CD8-positive, alpha-beta memory T cell (primary cell): ENCODE results near the gene ITGBL1. TPM values are rescaled to one million over a fixed set of nuclear protein-coding genes. Genes with fewer than 3 reads are reported as not detected.

ENCODE experiments used
- CTCF ChIA-PET: fragments of 350-600 bp; sonication (Branson Sonifier 250); formaldehyde crosslinking; loops from one replicate; lab custom pipeline; 2021; ENCODE audit warnings: antibody characterized with exemption; lab: Charles Lee
- POLR2A ChIA-PET: fragments of 350-600 bp; sonication (Branson Sonifier 250); formaldehyde crosslinking; loops from one replicate; lab custom pipeline; 2021; ENCODE audit warnings: antibody characterized with exemption; lab: Charles Lee
- DNase-seq, 5 donors: peaks; one replicate each; pipeline versions ENCODE4 v3.0.0 to v3.0.0-alpha.2; 2020 to 2022; ENCODE audit warnings: mixed read lengths in 1 of 5
- H3K27ac ChIP-seq: one replicate; pipeline ENCODE4 v1.7.0; 2013; ENCODE audit warnings: low read depth, mild to moderate bottlenecking, low read length, moderate library complexity
- H3K27me3 ChIP-seq: 2 replicates; pipeline ENCODE4 v1.7.0; 2013; ENCODE audit warnings: low read length, mild to moderate bottlenecking; ENCODE audit not compliant: insufficient read depth, poor library complexity, severe bottlenecking
- H3K36me3 ChIP-seq: 2 replicates; pipeline ENCODE4 v1.7.0; 2013; ENCODE audit warnings: mild to moderate bottlenecking, low read length, moderate library complexity; ENCODE audit not compliant: insufficient read depth
- H3K4me1 ChIP-seq: 2 replicates; pipeline ENCODE4 v1.7.0; 2013; ENCODE audit warnings: mild to moderate bottlenecking, low read length, moderate library complexity; ENCODE audit not compliant: insufficient read depth
- H3K4me3 ChIP-seq: 2 replicates; pipeline ENCODE4 v1.7.0; 2013; ENCODE audit warnings: mild to moderate bottlenecking, low read length
- H3K9me3 ChIP-seq: 2 replicates; pipeline ENCODE4 v1.7.0; 2013; ENCODE audit warnings: mild to moderate bottlenecking, low read length
- H3K27ac Mint-ChIP-seq, 8 donors: one replicate each; pipeline ENCODE4 v1.8.0; 2020 to 2021; ENCODE audit warnings: mixed read lengths in 8 of 8, mild to moderate bottlenecking in 6 of 8, inconsistent platforms in 3 of 8, moderate library complexity in 3 of 8
- H3K27me3 Mint-ChIP-seq, 2 donors: one replicate each; pipeline ENCODE4 v1.8.0; 2020 to 2021; ENCODE audit warnings: mixed read lengths in 2 of 2, mild to moderate bottlenecking in 1 of 2, moderate library complexity in 1 of 2
- H3K36me3 Mint-ChIP-seq, 3 donors: one replicate each; pipeline ENCODE4 v1.8.0; 2020 to 2021; ENCODE audit warnings: mixed read lengths in 3 of 3, inconsistent platforms in 1 of 3, mild to moderate bottlenecking in 1 of 3
- H3K4me1 Mint-ChIP-seq, 3 donors: one replicate each; pipeline ENCODE4 v1.8.0; 2020 to 2021; ENCODE audit warnings: mixed read lengths in 3 of 3, inconsistent platforms in 1 of 3, mild to moderate bottlenecking in 1 of 3
- H3K4me3 Mint-ChIP-seq, 7 donors: one replicate each; pipeline ENCODE4 v1.8.0; 2020 to 2021; ENCODE audit warnings: mixed read lengths in 7 of 7, mild to moderate bottlenecking in 6 of 7, moderate library complexity in 4 of 7, inconsistent platforms in 2 of 7
- H3K9me3 Mint-ChIP-seq, 5 donors: one replicate each; pipeline ENCODE4 v1.8.0; 2020 to 2022; ENCODE audit warnings: mixed read lengths in 5 of 5, mild to moderate bottlenecking in 3 of 5, moderate library complexity in 2 of 5, inconsistent platforms in 1 of 5
- polyA plus RNA-seq: library from polyadenylated mRNA; unstranded; fragments of 300-500 nt; fragmentation: Illumina TruSeq; gene quantifications from one replicate; pipeline ENCODE4 v1.2.3, GENCODE V29; 2021
- total RNA-seq, 2 experiments: library from RNA; stranded (reverse); gene quantifications; one replicate each; pipeline ENCODE4 v1.2.3, GENCODE V29; 2021

The ITGBL1 gene
- total and polyA plus RNA-seq, 3 experiments from 2014 or later: not detected

DNA sequence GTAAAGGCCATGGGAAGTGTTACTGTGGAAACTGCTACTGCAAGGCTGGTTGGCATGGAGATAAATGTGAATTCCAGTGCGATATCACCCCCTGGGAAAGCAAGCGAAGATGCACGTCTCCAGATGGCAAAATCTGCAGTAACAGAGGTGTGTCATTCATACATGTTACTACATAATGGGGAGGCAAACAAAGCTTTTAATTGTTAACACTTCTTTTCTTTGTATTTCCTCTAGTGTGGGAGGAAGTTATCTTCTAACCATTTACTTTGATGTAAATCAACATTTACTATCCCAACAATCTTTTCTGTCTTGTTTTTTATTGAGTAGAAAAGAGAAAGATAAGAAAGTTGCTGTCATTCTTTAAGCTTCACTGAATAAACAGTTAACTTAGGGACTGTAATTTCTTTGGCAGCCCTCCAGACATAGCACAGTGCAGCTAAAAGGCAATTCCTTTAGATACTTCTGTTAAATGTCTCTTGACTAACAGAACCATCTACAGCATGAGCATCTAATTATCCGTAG lies 126.9 kb downstream of the ITGBL1 start:
- POLR2A ChIA-PET: no interaction called here
- Histone ChIP-seq H3K36me3 (no peaks in the 10 kb centered on the region), H3K27me3 (no peaks in the 10 kb centered on the region), H3K27ac (no peak overlapping the region), H3K9me3 (no peaks in the 10 kb centered on the region), H3K4me1 (no peaks in the 10 kb centered on the region), H3K4me3 (no peak overlapping the region)
- Mint-ChIP-seq H3K4me3 (no peak overlapping the region), H3K27me3 (peaks cover 4 to 8% of the 10 kb centered on the region in 2 donors), H3K27ac (peak overlapping the region in 1 of 8 donors; percentile 29), H3K36me3 (peaks cover 0 to 1% (median 0%) of the 10 kb centered on the region in 3 donors), H3K9me3 (no peaks in the 10 kb centered on the region), H3K4me1 (peaks cover 0 to 4% (median 0%) of the 10 kb centered on the region in 3 donors)
- CTCF ChIA-PET: no interaction called here
- no peak for DNase-seq

DNA sequence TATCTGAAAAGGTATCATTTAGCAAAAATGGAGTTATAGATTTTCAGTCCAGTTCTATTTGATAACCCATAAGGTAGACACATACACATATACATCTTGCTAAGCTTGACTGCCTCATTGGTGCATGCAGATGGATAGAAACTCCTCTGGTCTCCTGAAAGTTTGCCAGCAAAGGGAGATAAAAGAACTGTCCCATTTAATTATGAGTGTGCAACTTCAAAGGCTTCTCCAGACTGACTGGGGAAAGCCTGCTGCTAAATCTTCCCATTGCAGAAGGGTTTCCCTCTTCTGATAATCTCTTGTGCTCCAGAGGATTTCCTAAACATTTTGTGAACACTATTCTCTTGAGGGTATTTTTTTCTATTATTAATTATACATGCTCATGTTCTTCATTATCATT lies 131.9 kb downstream of the ITGBL1 start:
- POLR2A ChIA-PET: no interaction called here
- Mint-ChIP-seq H3K27ac (no peak overlapping the region), H3K4me1 (no peaks in the 10 kb centered on the region), H3K9me3 (no peaks in the 10 kb centered on the region), H3K4me3 (no peak overlapping the region), H3K27me3 (peaks cover 6 to 27% of the 10 kb centered on the region in 2 donors), H3K36me3 (no peaks in the 10 kb centered on the region)
- H3K27ac ChIP-seq: no peak overlapping the region
- no peaks in the 10 kb centered on the region for H3K4me1 ChIP-seq
- H3K36me3 ChIP-seq: no peaks in the 10 kb centered on the region
- CTCF ChIA-PET: no interaction called here
- no peaks in the 10 kb centered on the region for H3K9me3 ChIP-seq
- H3K4me3 ChIP-seq: no peak overlapping the region
- no peak for DNase-seq
- H3K27me3 ChIP-seq: no peaks in the 10 kb centered on the region

DNA sequence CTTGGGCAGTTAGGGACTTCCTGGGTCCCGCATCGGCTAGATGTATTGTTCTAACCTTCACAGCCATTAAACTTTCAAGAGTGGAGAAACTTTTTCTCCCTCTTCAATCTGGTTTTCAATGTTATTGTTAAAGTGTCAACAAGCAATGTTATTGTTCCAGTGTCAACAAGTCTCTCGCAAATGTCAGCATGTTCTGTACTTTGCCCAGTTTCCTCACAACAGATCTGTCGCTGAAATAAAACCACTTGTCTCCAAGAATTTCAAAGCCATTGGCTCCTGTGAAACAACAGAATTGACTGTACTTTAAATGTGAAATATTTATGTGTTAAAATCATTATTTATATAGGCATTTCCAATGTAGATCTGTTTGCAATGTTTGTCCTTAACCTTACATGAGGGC lies 138.0 kb downstream of the ITGBL1 start:
- Histone ChIP-seq H3K27me3 (no peaks in the 10 kb centered on the region), H3K9me3 (no peaks in the 10 kb centered on the region), H3K36me3 (no peaks in the 10 kb centered on the region), H3K27ac (no peak overlapping the region), H3K4me3 (no peak overlapping the region), H3K4me1 (no peaks in the 10 kb centered on the region)
- ChIA-PET POLR2A (no interaction called here), CTCF (no interaction called here)
- Mint-ChIP-seq H3K27ac (no peak overlapping the region), H3K27me3 (peaks cover 5 to 18% of the 10 kb centered on the region in 2 donors), H3K4me3 (no peak overlapping the region), H3K4me1 (no peaks in the 10 kb centered on the region), H3K36me3 (no peaks in the 10 kb centered on the region), H3K9me3 (peaks cover 0 to 3% (median 0%) of the 10 kb centered on the region in 5 donors)
- DNase-seq: no peak

DNA sequence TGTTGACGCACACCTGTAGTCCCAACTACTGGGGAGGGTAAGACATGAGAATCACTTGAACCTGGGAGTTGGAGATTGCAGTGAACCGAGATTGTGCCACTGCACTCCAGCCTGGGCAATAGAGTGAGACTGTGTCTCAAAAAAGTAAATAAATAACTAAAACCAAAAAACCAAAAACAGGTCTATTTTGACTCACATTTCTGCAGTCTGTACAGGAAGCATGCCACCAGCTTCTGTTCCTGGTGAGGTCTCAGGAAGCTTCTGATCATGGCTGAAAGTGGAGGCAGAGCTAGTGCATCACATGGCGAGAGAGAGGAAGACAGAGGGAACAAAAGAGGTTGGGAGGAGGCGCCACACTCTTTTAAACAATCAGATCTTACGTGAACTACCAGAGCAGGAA lies 142.5 kb downstream of the ITGBL1 start:
- Histone ChIP-seq H3K36me3 (no peaks in the 10 kb centered on the region), H3K9me3 (no peaks in the 10 kb centered on the region), H3K4me3 (no peak overlapping the region), H3K4me1 (no peaks in the 10 kb centered on the region), H3K27ac (no peak overlapping the region), H3K27me3 (no peaks in the 10 kb centered on the region)
- no peak for DNase-seq
- H3K9me3 Mint-ChIP-seq: peaks cover 0 to 3% (median 0%) of the 10 kb centered on the region in 5 donors
- peaks cover 4 to 5% of the 10 kb centered on the region in 2 donors for H3K27me3 Mint-ChIP-seq
- POLR2A ChIA-PET: no interaction called here
- no peak overlapping the region for H3K4me3 Mint-ChIP-seq
- CTCF ChIA-PET: no interaction called here
- H3K27ac Mint-ChIP-seq: peak overlapping the region in 1 of 8 donors; percentile 86
- H3K36me3 Mint-ChIP-seq: no peaks in the 10 kb centered on the region
- no peaks in the 10 kb centered on the region for H3K4me1 Mint-ChIP-seq

DNA sequence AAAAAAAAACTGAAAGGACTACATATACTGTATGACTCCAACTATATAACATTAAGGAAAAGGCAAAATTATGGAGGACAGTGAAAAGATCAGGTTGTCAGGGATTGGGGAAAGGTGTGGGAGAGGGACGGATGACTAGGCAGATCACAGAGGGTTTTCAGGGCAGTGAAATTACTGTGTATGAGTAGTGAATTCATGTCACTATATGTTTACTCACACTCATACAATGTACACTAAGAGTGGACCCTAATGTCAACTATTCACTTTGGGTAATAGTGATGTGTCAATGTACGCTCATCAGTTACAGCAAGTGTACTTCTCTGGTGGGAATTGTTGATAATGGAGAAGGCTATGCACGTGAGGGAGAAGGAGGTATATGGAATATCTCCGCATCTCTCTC lies 144.3 kb downstream of the ITGBL1 start:
- ChIA-PET POLR2A (no interaction called here), CTCF (no interaction called here)
- H3K9me3 ChIP-seq: no peaks in the 10 kb centered on the region
- H3K4me1 ChIP-seq: no peaks in the 10 kb centered on the region
- no peaks in the 10 kb centered on the region for H3K27me3 ChIP-seq
- Mint-ChIP-seq H3K9me3 (peaks cover 0 to 3% (median 0%) of the 10 kb centered on the region in 5 donors), H3K4me1 (no peaks in the 10 kb centered on the region), H3K27ac (no peak overlapping the region), H3K4me3 (no peak overlapping the region), H3K27me3 (peaks cover 0 to 2% of the 10 kb centered on the region in 2 donors), H3K36me3 (no peaks in the 10 kb centered on the region)
- no peak for DNase-seq
- H3K4me3 ChIP-seq: no peak overlapping the region
- H3K27ac ChIP-seq: no peak overlapping the region
- no peaks in the 10 kb centered on the region for H3K36me3 ChIP-seq

DNA sequence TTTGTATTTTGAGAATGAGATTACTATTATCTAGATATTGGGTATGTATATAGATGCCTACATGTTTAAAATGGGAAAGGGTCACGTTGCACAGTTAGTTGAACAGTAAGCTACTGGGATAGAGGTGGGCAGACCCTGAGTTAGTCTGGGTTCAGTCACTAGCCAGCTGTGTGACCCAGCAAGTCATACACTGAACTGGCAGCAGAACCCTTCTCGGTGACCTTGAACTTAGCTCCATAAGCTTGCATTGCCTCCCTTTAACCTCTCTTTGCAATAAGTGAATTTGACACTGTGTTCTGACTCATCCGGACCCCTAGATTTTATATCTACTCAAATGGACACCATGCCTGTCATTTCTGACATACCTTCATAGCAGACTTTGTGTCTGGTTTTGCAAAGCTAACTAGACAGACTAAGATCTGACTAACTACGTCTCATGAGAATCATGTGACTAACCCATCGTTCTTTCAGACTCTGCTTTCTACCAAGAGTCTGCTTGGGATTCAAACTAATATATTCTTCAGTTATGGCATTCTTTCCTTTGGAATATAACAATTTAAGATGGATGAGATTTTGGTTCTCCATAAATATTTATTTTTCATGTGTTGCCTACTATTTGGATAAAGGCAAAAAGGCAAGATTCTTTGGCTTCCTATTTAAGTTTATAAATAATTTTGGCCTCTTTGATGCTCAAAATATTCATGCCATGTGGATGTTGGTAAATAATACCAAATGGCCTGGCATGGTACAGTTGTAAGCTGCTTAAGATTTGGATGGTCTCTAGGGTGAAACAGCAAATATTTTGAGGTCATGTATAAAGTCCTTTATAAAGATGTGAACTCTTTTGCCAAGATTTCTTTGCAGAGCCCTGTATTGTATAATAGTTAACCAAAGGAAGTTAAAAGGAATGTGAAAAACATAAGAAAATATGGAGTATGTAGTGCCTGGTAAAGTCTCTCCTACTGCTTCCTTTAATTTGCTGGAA lies 159.3 kb downstream of the ITGBL1 start:
- H3K9me3 ChIP-seq: no peaks in the 10 kb centered on the region
- H3K36me3 ChIP-seq: no peaks in the 10 kb centered on the region
- Mint-ChIP-seq H3K27me3 (peaks cover 0 to 19% of the 10 kb centered on the region in 2 donors), H3K9me3 (no peaks in the 10 kb centered on the region), H3K36me3 (peaks cover 0 to 4% (median 0%) of the 10 kb centered on the region in 3 donors), H3K27ac (no peak overlapping the region), H3K4me1 (no peaks in the 10 kb centered on the region), H3K4me3 (no peak overlapping the region)
- no peak for DNase-seq
- H3K4me3 ChIP-seq: no peak overlapping the region
- H3K27ac ChIP-seq: no peak overlapping the region
- H3K27me3 ChIP-seq: peaks cover 5% of the 10 kb centered on the region
- ChIA-PET POLR2A (no interaction called here), CTCF (no interaction called here)
- no peaks in the 10 kb centered on the region for H3K4me1 ChIP-seq

DNA sequence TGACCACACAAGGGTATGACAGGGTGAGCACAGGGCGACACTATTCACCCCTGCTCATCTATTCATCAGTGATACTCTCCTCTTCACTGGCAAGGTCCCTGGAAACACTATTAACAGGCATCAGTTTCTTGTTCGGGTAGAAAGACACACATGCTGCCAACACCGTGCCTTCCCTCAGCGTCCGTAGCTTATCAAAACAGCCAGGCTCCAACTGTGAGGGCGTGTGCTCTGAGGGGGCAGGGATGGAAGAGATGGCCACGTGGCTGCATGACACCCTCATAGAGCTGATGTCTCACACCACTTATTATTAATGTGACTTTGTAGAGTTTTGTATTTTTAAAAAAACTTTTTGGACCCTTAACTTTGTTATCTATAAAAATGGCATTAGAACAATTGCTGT lies 160.3 kb downstream of the ITGBL1 start:
- ChIA-PET POLR2A (no interaction called here), CTCF (no interaction called here)
- H3K36me3 Mint-ChIP-seq: peaks cover 0 to 4% (median 0%) of the 10 kb centered on the region in 3 donors
- H3K9me3 Mint-ChIP-seq: no peaks in the 10 kb centered on the region
- peaks cover 0 to 3% (median 3%) of the 10 kb centered on the region in 3 donors for H3K4me1 Mint-ChIP-seq
- Histone ChIP-seq H3K36me3 (no peaks in the 10 kb centered on the region), H3K27ac (no peak overlapping the region), H3K27me3 (peaks cover 5% of the 10 kb centered on the region), H3K9me3 (no peaks in the 10 kb centered on the region), H3K4me1 (no peaks in the 10 kb centered on the region), H3K4me3 (no peak overlapping the region)
- H3K27ac Mint-ChIP-seq: peak overlapping the region in 1 of 8 donors; percentile 16
- H3K4me3 Mint-ChIP-seq: no peak overlapping the region
- DNase-seq: no peak
- H3K27me3 Mint-ChIP-seq: peaks cover 0 to 19% of the 10 kb centered on the region in 2 donors

DNA sequence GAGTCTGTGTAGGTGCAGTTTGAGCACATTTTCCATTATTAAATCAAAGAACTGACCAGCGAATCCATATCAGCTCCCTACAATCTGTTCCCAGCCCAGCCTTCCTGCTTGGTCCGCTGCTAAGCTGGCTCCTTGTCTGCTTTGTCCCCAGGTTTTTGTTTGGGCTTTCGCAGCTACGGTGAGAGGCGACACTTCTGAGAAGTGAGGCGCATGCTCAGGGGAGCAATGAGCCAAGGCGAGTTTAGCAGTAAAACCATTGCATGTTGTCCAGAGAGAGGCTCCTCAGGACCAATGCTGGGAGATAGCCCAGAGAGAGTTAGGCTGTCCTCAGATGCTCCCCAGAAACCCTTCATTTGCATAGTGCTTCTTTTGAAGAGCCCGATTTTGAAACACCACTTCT lies 162.0 kb downstream of the ITGBL1 start:
- H3K9me3 ChIP-seq: no peaks in the 10 kb centered on the region
- H3K27ac Mint-ChIP-seq: no peak overlapping the region
- peaks cover 11 to 20% (median 20%) of the 10 kb centered on the region in 3 donors for H3K4me1 Mint-ChIP-seq
- H3K27me3 Mint-ChIP-seq: peaks cover 0 to 16% of the 10 kb centered on the region in 2 donors
- H3K36me3 Mint-ChIP-seq: peaks cover 0 to 4% (median 0%) of the 10 kb centered on the region in 3 donors
- ChIA-PET POLR2A (interaction anchor here (0.6 kb wide), 1 partner anchor 494 kb away, joined by 6 read pairs; no protein-coding TSS in a partner anchor), CTCF (no interaction called here)
- no peaks in the 10 kb centered on the region for H3K4me1 ChIP-seq
- no peaks in the 10 kb centered on the region for H3K36me3 ChIP-seq
- no peaks in the 10 kb centered on the region for H3K27me3 ChIP-seq
- DNase-seq: no peak
- no peak overlapping the region for H3K4me3 ChIP-seq
- no peak overlapping the region for H3K4me3 Mint-ChIP-seq
- H3K27ac ChIP-seq: no peak overlapping the region
- no peaks in the 10 kb centered on the region for H3K9me3 Mint-ChIP-seq
